GM18873 (cell line): ENCODE measurements around the gene MARCHF9.
"Not testable (repeated sequence)": the region's sequence is repeated elsewhere in the genome, so short reads cannot be mapped to it uniquely, and the experiment has no call there.

Experiments used
- ATAC-seq: cut with Tn5 transposase; IDR thresholded peaks from one replicate; pipeline ENCODE4 v1.9.1; 2021; ENCODE audit warnings: mild to moderate bottlenecking, moderate library complexity, moderate number of reproducible peaks; ENCODE audit not compliant: unreplicated experiment, low FRiP score

MARCHF9 gene

GRCh38 chr12:57754411-57755193, at the start of gene MARCHF9:
Gene MARCHF9, plus strand, starts transcription at chr12:57755103. Its CDS starts 426 bp downstream, at chr12:57755529.
- no peak for ATAC-seq

GRCh38 chr12:57707250-57707649, 47.7 kb upstream of the MARCHF9 start:
- ATAC-seq = no peak

GRCh38 chr12:57708296-57708695, 46.6 kb upstream of the MARCHF9 start:
- ATAC-seq = no peak

- ATAC-seq = no peak
Measured at GRCh38 chr12:57712701-57713100, 42.2 kb upstream of the MARCHF9 start.

GRCh38 chr12:57713209-57713608, 41.7 kb upstream of the MARCHF9 start:
- ATAC-seq = no peak

- ATAC-seq = not testable (repeated sequence)
Measured at GRCh38 chr12:57715036-57715748, 39.7 kb upstream of the MARCHF9 start.

- no peak for ATAC-seq
Measured at GRCh38 chr12:57715786-57716185, 39.1 kb upstream of the MARCHF9 start.

GRCh38 chr12:57716305-57716704, 38.6 kb upstream of the MARCHF9 start:
- no peak for ATAC-seq

GRCh38 chr12:57717131-57717530, 37.8 kb upstream of the MARCHF9 start:
- no peak for ATAC-seq

GRCh38 chr12:57717846-57718640, 36.9 kb upstream of the MARCHF9 start:
- ATAC-seq = no peak

- ATAC-seq = no peak
Measured at GRCh38 chr12:57718641-57719528, 36.0 kb upstream of the MARCHF9 start.

GRCh38 chr12:57719777-57720605, 34.9 kb upstream of the MARCHF9 start:
- ATAC-seq = no peak

- no peak for ATAC-seq
Measured at GRCh38 chr12:57720606-57721595, 34.0 kb upstream of the MARCHF9 start.

GRCh38 chr12:57721846-57722608, 32.9 kb upstream of the MARCHF9 start:
- ATAC-seq = not testable (repeated sequence)

- ATAC-seq = no peak
Measured at GRCh38 chr12:57722716-57723629, 31.9 kb upstream of the MARCHF9 start.

GRCh38 chr12:57723630-57723962, 31.3 kb upstream of the MARCHF9 start:
- ATAC-seq = no peak
